SK-N-SH (cell line): ENCODE results near the gene MORF4L1.
A peak's percentile ranks its signal among the peaks of the same experiment; 100 is the strongest.

Experiments
- CTCF ChIP-seq: fragments of 200-600 bp; sonication (generic); IDR thresholded peaks from 2 replicates; pipeline ENCODE4 v1.6.1; 2017; ENCODE audit warnings: antibody characterized with exemption, mild to moderate bottlenecking, moderate library complexity
- EP300 ChIP-seq, 2 experiments: IDR thresholded peaks; 2 replicates each; pipeline versions ENCODE4 v1.4.0 to v1.6.1; 2012; ENCODE audit warnings: borderline replicate concordance in 1 of 2, low read depth in 1 of 2, low read length in 1 of 2
- FOXJ3 ChIP-seq: sonication (generic); formaldehyde crosslinking; IDR thresholded peaks from 2 replicates; pipeline ENCODE4 v1.5.1; 2020; ENCODE audit warnings: mild to moderate bottlenecking, missing genetic modification reagents
- GATA2 ChIP-seq: sonication (generic); formaldehyde crosslinking; IDR thresholded peaks from 2 replicates; pipeline ENCODE4 v1.5.0; 2020; ENCODE audit warnings: mild to moderate bottlenecking, missing genetic modification reagents
- MAX ChIP-seq: IDR thresholded peaks from 2 replicates; pipeline ENCODE4 v1.4.0; 2012; ENCODE audit warnings: low read depth
- RAD21 ChIP-seq: IDR thresholded peaks from 2 replicates; pipeline ENCODE4 v1.6.1; 2012; ENCODE audit warnings: mild to moderate bottlenecking, low read length

- no peak for TF ChIP-seq GATA2 (CRISPR knock-in tag)
- peak; percentile 78 for TF ChIP-seq CTCF
- TF ChIP-seq EP300 (IDR thresholded peaks at IDR 0.05; ENCODE audit: borderline replicate concordance in 1 of 2, low read depth in 1 of 2, low read length in 1 of 2) = no peak
- TF ChIP-seq RAD21 = peak; percentile 78
- TF ChIP-seq MAX = no peak
- TF ChIP-seq FOXJ3 (CRISPR knock-in tag) = no peak
Measured at GRCh38 chr15:78909791-78910228, 37.1 kb downstream of the MORF4L1 start.
